GM10248 (cell line): ENCODE measurements around the gene NRXN2.

Source experiments
- CTCF ChIA-PET: fragments of 300-600 bp; sonication (Branson Sonifier 250); formaldehyde crosslinking; extraction: SDS; loops from one replicate; lab custom pipeline; 2021; ENCODE audit warnings: antibody characterized with exemption; lab: Yijun Ruan, JAX
- POLR2A ChIA-PET: fragments of 350-650 bp; sonication (Branson Sonifier 250); formaldehyde crosslinking; extraction: SDS; loops from one replicate; lab custom pipeline; 2020; ENCODE audit warnings: antibody characterized with exemption; lab: Yijun Ruan, JAX
- DNase-seq: peaks from one replicate; pipeline ENCODE4 v3.0.0; 2012; ENCODE audit errors: extremely low spot score
- CTCF ChIP-seq: IDR thresholded peaks from 2 replicates; pipeline ENCODE4 v1.5.1; 2012; ENCODE audit warnings: mild to moderate bottlenecking, low read depth; ENCODE audit errors: extremely low read depth, missing control alignments, control extremely low read depth

The NRXN2 gene

GRCh38 chr11:64660205-64660604 is 62.8 kb downstream of the NRXN2 start:
- DNase-seq = no peak
- ChIA-PET POLR2A (no interaction called here), CTCF (interaction anchor here (1.1 to 3.0 kb wide), 4 partner anchors 8 to 359 kb away, joined by 3 to 9 read pairs (median 7); no protein-coding TSS in a partner anchor)
- TF ChIP-seq CTCF = no peak

- ChIA-PET POLR2A (no interaction called here), CTCF (interaction anchor here (1.1 to 3.0 kb wide), 6 partner anchors 9 to 358 kb away, joined by 3 to 10 read pairs (median 7); no protein-coding TSS in a partner anchor)
- no peak for DNase-seq
- TF ChIP-seq CTCF = no peak
These were observed 63.4 kb downstream of the NRXN2 start for GRCh38 chr11:64659417-64660144.

GRCh38 chr11:64658265-64658664 is 64.7 kb downstream of the NRXN2 start:
- TF ChIP-seq CTCF = no peak
- DNase-seq = no peak
- CTCF ChIA-PET = interaction anchor here (1.4 to 2.6 kb wide), 3 partner anchors 9 to 209 kb away, joined by 3 to 10 read pairs (median 9); no protein-coding TSS in a partner anchor
- POLR2A ChIA-PET = no interaction called here

GRCh38 chr11:64656862-64657261 is 66.1 kb downstream of the NRXN2 start:
- DNase-seq = no peak
- no peak for TF ChIP-seq CTCF
- CTCF ChIA-PET = no interaction called here
- POLR2A ChIA-PET = no interaction called here

GRCh38 chr11:64655941-64656601 is 66.9 kb downstream of the NRXN2 start:
- ChIA-PET CTCF (interaction anchor here (1.5 kb wide), 1 partner anchor 11 kb away, joined by 4 read pairs; no protein-coding TSS in a partner anchor), POLR2A (no interaction called here)
- no peak for DNase-seq
- TF ChIP-seq CTCF = no peak

GRCh38 chr11:64654958-64655541 is 67.9 kb downstream of the NRXN2 start:
- TF ChIP-seq CTCF = no peak

More at GRCh38 chr11:64654958-64655541, 67.9 kb downstream of the NRXN2 start:
- ChIA-PET POLR2A (no interaction called here), CTCF (interaction anchor here (1.5 to 2.2 kb wide), 2 partner anchors 12 to 205 kb away, joined by 4 to 15 read pairs; no protein-coding TSS in a partner anchor)
- DNase-seq = peak; percentile 45
